ENCODE data around the gene SLC19A1.
"Not testable (repeated sequence)": the region's sequence is repeated elsewhere in the genome, so short reads cannot be mapped to it uniquely, and the experiment has no call there.

SLC19A1 gene

GRCh38 chr21:45506836-45507522 is 35.3 kb downstream of the SLC19A1 start:
- no peak for TF ChIP-seq CTCF (IDR thresholded peaks at IDR 0.05; ENCODE audit: low read depth, low read length)
- Histone ChIP-seq H3K4me1 (no peaks in the 10 kb centered on the region), H3K4me3 (ENCODE audit: low read depth, low read length) (no peak overlapping the region), H3K27me3 (peaks cover 37% of the 10 kb centered on the region), H3K9me3 (no peaks in the 10 kb centered on the region), H3K36me3 (no peaks in the 10 kb centered on the region; the same call in 1 of the 2 replicates)
- DNase-seq, result peak; percentile 11

GRCh38 chr21:45506241-45506817 is 35.9 kb downstream of the SLC19A1 start:
- Histone ChIP-seq H3K4me1 (no peaks in the 10 kb centered on the region), H3K36me3 (no peaks in the 10 kb centered on the region)
- no peak for TF ChIP-seq CTCF (IDR thresholded peaks at IDR 0.05; ENCODE audit: low read depth, low read length)

GRCh38 chr21:45505416-45506021 is 36.7 kb downstream of the SLC19A1 start:
- peak; percentile 11 for DNase-seq
- no peak for TF ChIP-seq CTCF (IDR thresholded peaks at IDR 0.05; ENCODE audit: low read depth, low read length)
- H3K4me1 ChIP-seq, result no peaks in the 10 kb centered on the region
- no peaks in the 10 kb centered on the region for H3K36me3 ChIP-seq
- H3K27me3 ChIP-seq, result peaks cover 37% of the 10 kb centered on the region
- no peak overlapping the region for H3K4me3 ChIP-seq (ENCODE audit: low read depth, low read length)
- no peaks in the 10 kb centered on the region for H3K9me3 ChIP-seq

More at GRCh38 chr21:45506241-45506817, 35.9 kb downstream of the SLC19A1 start:
- Histone ChIP-seq H3K9me3 (no peaks in the 10 kb centered on the region), H3K27me3 (peaks cover 37% of the 10 kb centered on the region), H3K4me3 (ENCODE audit: low read depth, low read length) (no peak overlapping the region)
- DNase-seq, result peak; percentile 12

GRCh38 chr21:45504516-45505415 is 37.5 kb downstream of the SLC19A1 start:
- DNase-seq, result peak; percentile 11
- Histone ChIP-seq H3K27me3 (peaks cover 37% of the 10 kb centered on the region), H3K36me3 (no peaks in the 10 kb centered on the region), H3K4me3 (ENCODE audit: low read depth, low read length) (no peak overlapping the region), H3K9me3 (no peaks in the 10 kb centered on the region), H3K4me1 (no peaks in the 10 kb centered on the region)
- no peak for TF ChIP-seq CTCF (IDR thresholded peaks at IDR 0.05; ENCODE audit: low read depth, low read length)

GRCh38 chr21:45504021-45504515 is 38.2 kb downstream of the SLC19A1 start:
- H3K4me1 ChIP-seq, result no peaks in the 10 kb centered on the region
- H3K27me3 ChIP-seq, result peaks cover 36% of the 10 kb centered on the region
- DNase-seq, result peak; percentile 8
- no peaks in the 10 kb centered on the region for H3K9me3 ChIP-seq
- H3K36me3 ChIP-seq, result no peaks in the 10 kb centered on the region
- TF ChIP-seq CTCF (IDR thresholded peaks at IDR 0.05; ENCODE audit: low read depth, low read length), result no peak
- H3K4me3 ChIP-seq (ENCODE audit: low read depth, low read length), result no peak overlapping the region

DNA sequence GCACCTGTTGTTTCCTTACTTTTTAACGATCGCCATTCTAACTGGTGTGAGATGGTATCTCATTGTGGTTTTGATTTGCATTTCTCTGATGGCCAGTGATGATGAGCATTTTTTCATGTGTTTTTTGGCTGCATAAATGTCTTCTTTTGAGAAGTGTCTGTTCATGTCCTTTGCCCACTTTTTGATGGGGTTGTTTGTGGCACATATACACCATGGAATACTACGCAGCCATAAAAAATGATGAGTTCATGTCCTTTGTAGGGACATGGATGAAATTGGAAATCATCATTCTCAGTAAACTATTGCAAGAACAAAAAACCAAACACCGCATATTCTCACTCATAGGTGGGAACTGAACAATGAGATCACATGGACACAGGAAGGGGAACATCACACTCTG is 39.0 kb downstream of the SLC19A1 start:
- H3K36me3 ChIP-seq; H3K4me3 ChIP-seq (ENCODE audit: low read depth, low read length); H3K9me3 ChIP-seq; DNase-seq; H3K4me1 ChIP-seq: not testable (repeated sequence)
- H3K27me3 ChIP-seq, result peaks cover 30% of the 10 kb centered on the region

Data from BE2C (cell line).